H54 (cell line): ENCODE results near the gene CD2BP2.

Experiments used
- DNase-seq: peaks from one replicate; pipeline ENCODE4 v3.0.0; 2011; ENCODE audit warnings: low spot score, mixed read lengths; ENCODE audit not compliant: insufficient read length
- FAIRE-seq: peaks from 3 replicates; lab custom pipeline; 2011; peaks lifted over from hg19 to GRCh38; lab: Jason Lieb, UNC
- POLR2A ChIP-seq: IDR thresholded peaks from 2 replicates; pipeline ENCODE4 v1.6.1; 2011; ENCODE audit warnings: low read depth, mild to moderate bottlenecking, low read length

CD2BP2 gene

GRCh38 chr16:30358990-30359870 is 4.1 kb upstream of the CD2BP2 start:
- no peak for TF ChIP-seq POLR2A
- FAIRE-seq (no peak), DNase-seq (no peak)

- no peak for TF ChIP-seq POLR2A
- FAIRE-seq (no peak), DNase-seq (no peak)
Measured at GRCh38 chr16:30358577-30358936, 3.4 kb upstream of the CD2BP2 start.

GRCh38 chr16:30357715-30358576 is 2.8 kb upstream of the CD2BP2 start:
- DNase-seq, result no peak
- no peak for TF ChIP-seq POLR2A
- FAIRE-seq, result no peak

- no peak for TF ChIP-seq POLR2A
- no peak for FAIRE-seq
Measured at GRCh38 chr16:30357085-30357714, 2.1 kb upstream of the CD2BP2 start.

GRCh38 chr16:30356401-30357084 is 1.4 kb upstream of the CD2BP2 start:
- TF ChIP-seq POLR2A, result no peak
- no peak for DNase-seq
- FAIRE-seq, result no peak

More at GRCh38 chr16:30357085-30357714, 2.1 kb upstream of the CD2BP2 start:
- no peak for DNase-seq

- FAIRE-seq (no peak), DNase-seq (no peak)
- TF ChIP-seq POLR2A, result no peak
Measured at GRCh38 chr16:30355954-30356308, 823 bp upstream of the CD2BP2 start.

- DNase-seq, result no peak
- no peak for FAIRE-seq
- TF ChIP-seq POLR2A, result no peak
Measured at GRCh38 chr16:30354423-30355143, 525 bp downstream of the CD2BP2 start.

GRCh38 chr16:30353438-30354129 is 1.5 kb downstream of the CD2BP2 start:
- no peak for TF ChIP-seq POLR2A
- no peak for FAIRE-seq
- DNase-seq, result no peak

- TF ChIP-seq POLR2A, result no peak
- no peak for FAIRE-seq
- no peak for DNase-seq
Measured at GRCh38 chr16:30352488-30353401, 2.4 kb downstream of the CD2BP2 start.

- FAIRE-seq (peak; percentile 90), DNase-seq (peak; percentile 57)
- no peak for TF ChIP-seq POLR2A
Measured at GRCh38 chr16:30351586-30352419, 3.3 kb downstream of the CD2BP2 start.
